K562 (cell line): ENCODE measurements around the gene C19orf85. TPM values are rescaled to one million over a fixed set of nuclear protein-coding genes. Genes with fewer than 3 reads are reported as not detected.

ENCODE experiments used
- BRD4 ChIP-seq: fragments of 200-600 bp; sonication (generic); IDR thresholded peaks from 2 replicates; pipeline ENCODE4 v1.6.1; 2017; ENCODE audit warnings: inconsistent platforms
- CBFA2T3 ChIP-seq: fragments of 450-650 bp; IDR thresholded peaks from 2 replicates; pipeline ENCODE4 v1.6.1; 2017
- CBX1 ChIP-seq: sonication (generic); IDR thresholded peaks from 2 replicates; pipeline ENCODE4 v1.6.1; 2016; ENCODE audit warnings: antibody characterized with exemption, low read depth, mild to moderate bottlenecking
- CCNT2 ChIP-seq: IDR thresholded peaks from 2 replicates; pipeline ENCODE4 v1.6.1; 2011; ENCODE audit warnings: borderline replicate concordance, low read depth, mild to moderate bottlenecking, moderate library complexity, mixed read lengths, low read length; ENCODE audit not compliant: insufficient read length; ENCODE audit errors: extremely low read depth
- FOXK1 ChIP-seq: sonication (generic); formaldehyde crosslinking; IDR thresholded peaks from 2 replicates; pipeline ENCODE4 v1.8.0; 2022; ENCODE audit warnings: missing genetic modification reagents, mild to moderate bottlenecking, borderline replicate concordance
- GTF2A2 ChIP-seq: IDR thresholded peaks from 2 replicates; pipeline ENCODE4 v1.6.1; 2016; ENCODE audit warnings: mild to moderate bottlenecking, missing genetic modification characterization, missing compliant biosample characterization
- MYC ChIP-seq, 2 experiments: fragments of 250-450 bp in 1 of 2; sonication (Bioruptor Pico) in 1 of 2; IDR thresholded peaks; 2 replicates each; pipeline versions ENCODE4 v1.5.1 to v1.6.1; 2012 to 2021; ENCODE audit warnings: low read depth in 2 of 2, borderline replicate concordance in 1 of 2, improper control_type of control experiment in 1 of 2, low read length in 1 of 2, mild to moderate bottlenecking in 1 of 2, moderate library complexity in 1 of 2
- NRF1 ChIP-seq, 2 experiments: fragments of 450-650 bp; IDR thresholded peaks in 1 of 2; conservative IDR thresholded peaks in 1 of 2; 2 replicates each; pipeline ENCODE4 v1.6.1; 2014; ENCODE audit warnings: mild to moderate bottlenecking in 2 of 2
- PTTG1 ChIP-seq: fragments of 450-650 bp; IDR thresholded peaks from 2 replicates; pipeline ENCODE4 v1.6.1; 2016; ENCODE audit warnings: low read depth, mild to moderate bottlenecking, missing genetic modification characterization, missing compliant biosample characterization
- TBL1XR1 ChIP-seq, 2 experiments: IDR thresholded peaks; 2 replicates each; pipeline ENCODE4 v1.6.1; 2012; ENCODE audit warnings: improper control_type of control experiment in 2 of 2, low read length in 2 of 2, mild to moderate bottlenecking in 1 of 2
- TCF7L2 ChIP-seq: fragments of 150-350 bp; IDR thresholded peaks from 2 replicates; pipeline ENCODE4 v1.6.1; 2016; ENCODE audit warnings: low read depth, mild to moderate bottlenecking, low read length, moderate library complexity
- ZNF316 ChIP-seq: fragments of 450-650 bp; IDR thresholded peaks from 2 replicates; pipeline ENCODE4 v1.6.1; 2016
- polyA plus RNA-seq, 8 experiments: library from polyadenylated mRNA; depleted of rRNA in 4 of 8; stranded (reverse) in 5 of 8; unstranded in 3 of 8; fragments of >200 nt; fragmentation: Nextera tagmentation in 2 of 8; fragmentation: Illumina TruSeq in 1 of 8; extraction: Ambion mirVana in 2 of 8; extraction: Trizol in 1 of 8; gene quantifications; 2 replicates each; pipeline versions ENCODE4 v1.2.1 to v1.2.3, GENCODE V29; 2011 to 2014; ENCODE audit warnings: inconsistent platforms in 1 of 8, missing spikeins in 1 of 8
- total RNA-seq, 7 experiments: library from RNA; depleted of rRNA in 6 of 7; stranded (reverse); fragments of >200 nt in 6 of 7; fragmentation: Illumina TruSeq in 2 of 7; extraction: Trizol in 2 of 7; gene quantifications; 2 replicates each; pipeline versions ENCODE4 v1.2.1 to v1.2.3, GENCODE V29; 2011 to 2021; ENCODE audit warnings: low replicate concordance in 1 of 7
- TF ChIP-seq, protein P1 (sequence below): fragments of 200-800 bp; sonication (Bioruptor generic); IDR thresholded peaks from 2 replicates; pipeline ENCODE4 v1.6.1; 2017; ENCODE audit warnings: missing genetic modification characterization, missing compliant biosample characterization
- TF ChIP-seq, protein P2 (sequence below): fragments of 450-650 bp; formaldehyde crosslinking; conservative IDR thresholded peaks from 2 replicates; pipeline ENCODE4 v1.4.0; 2022; ENCODE audit warnings: mild to moderate bottlenecking, missing genetic modification characterization
- TF ChIP-seq, protein P3 (sequence below): fragments of 450-650 bp; formaldehyde crosslinking; IDR thresholded peaks from 2 replicates; pipeline ENCODE4 v1.4.0; 2020; ENCODE audit warnings: mild to moderate bottlenecking
- TF ChIP-seq, protein P4 (sequence below): fragments of 250-450 bp; sonication (Bioruptor Pico); IDR thresholded peaks from 2 replicates; pipeline ENCODE4 v1.9.0; 2021; ENCODE audit warnings: mild to moderate bottlenecking
- TF ChIP-seq, protein P5 (sequence below): conservative IDR thresholded peaks from 2 replicates; pipeline ENCODE4 v1.6.1; 2011; ENCODE audit warnings: low read depth, mild to moderate bottlenecking, low read length; ENCODE audit not compliant: control insufficient read depth
- TF ChIP-seq, protein P6 (sequence below): fragments of 250-450 bp; sonication (Bioruptor Pico); IDR thresholded peaks from 2 replicates; pipeline ENCODE4 v1.8.0; 2021; ENCODE audit warnings: borderline replicate concordance, mild to moderate bottlenecking, moderate library complexity; ENCODE audit not compliant: poor library complexity, severe bottlenecking
- TF ChIP-seq, protein P7 (sequence below), 2 experiments: fragments of 450-650 bp; conservative IDR thresholded peaks; 2 replicates each; pipeline ENCODE4 v1.6.1; 2017; ENCODE audit warnings: mild to moderate bottlenecking in 2 of 2, moderate library complexity in 2 of 2

C19orf85 gene
- total and polyA plus RNA-seq, 9 of the 15 experiments (the other 6 are each of a cell fraction or from before 2014, with no cell fraction given) = not detected

DNA sequence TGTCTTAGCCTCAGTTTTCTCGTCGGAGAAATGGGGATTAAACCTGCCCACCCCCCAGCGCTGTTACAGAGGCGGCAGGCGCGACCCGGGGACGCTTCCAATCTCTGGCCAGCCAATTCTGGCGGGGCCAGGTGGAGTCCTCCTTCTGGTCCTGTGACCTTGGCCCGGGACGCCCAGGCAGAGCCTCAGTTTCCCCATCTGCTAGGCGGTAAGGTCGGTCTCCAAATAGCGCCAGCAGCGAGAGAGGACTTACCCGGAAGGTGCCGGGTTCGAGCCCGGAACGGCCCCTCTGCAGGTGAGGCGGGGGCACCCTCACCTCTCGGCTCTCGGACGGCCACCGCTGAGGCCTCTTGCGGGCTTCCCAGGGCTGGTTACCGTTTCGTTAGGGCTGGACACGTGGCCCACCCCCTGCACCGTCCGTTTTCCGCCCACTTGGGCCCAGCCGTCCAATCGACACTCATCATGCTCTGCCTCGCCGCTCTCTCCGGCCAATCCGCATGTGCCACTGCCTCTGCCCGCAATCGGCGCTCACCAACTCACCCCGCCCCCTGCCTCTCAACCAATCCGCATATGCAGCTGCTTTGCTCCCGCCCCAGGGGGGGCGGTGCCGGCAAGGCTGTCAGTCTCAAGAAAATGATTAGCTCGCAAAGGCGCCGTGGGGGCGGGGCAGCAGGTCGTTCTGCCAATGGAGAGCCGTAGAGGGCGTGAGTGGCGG lies 3.1 kb downstream of the C19orf85 start, which contains the start of gene ISOC2 (continued):
- TF ChIP-seq, protein P1, sequence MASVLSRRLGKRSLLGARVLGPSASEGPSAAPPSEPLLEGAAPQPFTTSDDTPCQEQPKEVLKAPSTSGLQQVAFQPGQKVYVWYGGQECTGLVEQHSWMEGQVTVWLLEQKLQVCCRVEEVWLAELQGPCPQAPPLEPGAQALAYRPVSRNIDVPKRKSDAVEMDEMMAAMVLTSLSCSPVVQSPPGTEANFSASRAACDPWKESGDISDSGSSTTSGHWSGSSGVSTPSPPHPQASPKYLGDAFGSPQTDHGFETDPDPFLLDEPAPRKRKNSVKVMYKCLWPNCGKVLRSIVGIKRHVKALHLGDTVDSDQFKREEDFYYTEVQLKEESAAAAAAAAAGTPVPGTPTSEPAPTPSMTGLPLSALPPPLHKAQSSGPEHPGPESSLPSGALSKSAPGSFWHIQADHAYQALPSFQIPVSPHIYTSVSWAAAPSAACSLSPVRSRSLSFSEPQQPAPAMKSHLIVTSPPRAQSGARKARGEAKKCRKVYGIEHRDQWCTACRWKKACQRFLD (CRISPR knock-in tag) = no peak
- no peak for TF ChIP-seq TCF7L2
- TF ChIP-seq, protein P2, sequence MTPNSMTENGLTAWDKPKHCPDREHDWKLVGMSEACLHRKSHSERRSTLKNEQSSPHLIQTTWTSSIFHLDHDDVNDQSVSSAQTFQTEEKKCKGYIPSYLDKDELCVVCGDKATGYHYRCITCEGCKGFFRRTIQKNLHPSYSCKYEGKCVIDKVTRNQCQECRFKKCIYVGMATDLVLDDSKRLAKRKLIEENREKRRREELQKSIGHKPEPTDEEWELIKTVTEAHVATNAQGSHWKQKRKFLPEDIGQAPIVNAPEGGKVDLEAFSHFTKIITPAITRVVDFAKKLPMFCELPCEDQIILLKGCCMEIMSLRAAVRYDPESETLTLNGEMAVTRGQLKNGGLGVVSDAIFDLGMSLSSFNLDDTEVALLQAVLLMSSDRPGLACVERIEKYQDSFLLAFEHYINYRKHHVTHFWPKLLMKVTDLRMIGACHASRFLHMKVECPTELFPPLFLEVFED (CRISPR knock-in tag) = no peak
- TF ChIP-seq CCNT2 = peak; percentile 24
- TF ChIP-seq NRF1 (conservative IDR thresholded peaks at IDR 0.05 in 1 of 2, IDR thresholded peaks at IDR 0.05 in 1 of 2) = peak; percentile 84 to 87
- TF ChIP-seq, protein P3, sequence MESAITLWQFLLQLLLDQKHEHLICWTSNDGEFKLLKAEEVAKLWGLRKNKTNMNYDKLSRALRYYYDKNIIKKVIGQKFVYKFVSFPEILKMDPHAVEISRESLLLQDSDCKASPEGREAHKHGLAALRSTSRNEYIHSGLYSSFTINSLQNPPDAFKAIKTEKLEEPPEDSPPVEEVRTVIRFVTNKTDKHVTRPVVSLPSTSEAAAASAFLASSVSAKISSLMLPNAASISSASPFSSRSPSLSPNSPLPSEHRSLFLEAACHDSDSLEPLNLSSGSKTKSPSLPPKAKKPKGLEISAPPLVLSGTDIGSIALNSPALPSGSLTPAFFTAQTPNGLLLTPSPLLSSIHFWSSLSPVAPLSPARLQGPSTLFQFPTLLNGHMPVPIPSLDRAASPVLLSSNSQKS (CRISPR knock-in tag) = no peak
- no peak for TF ChIP-seq GTF2A2 (tag)
- TF ChIP-seq, protein P4, sequence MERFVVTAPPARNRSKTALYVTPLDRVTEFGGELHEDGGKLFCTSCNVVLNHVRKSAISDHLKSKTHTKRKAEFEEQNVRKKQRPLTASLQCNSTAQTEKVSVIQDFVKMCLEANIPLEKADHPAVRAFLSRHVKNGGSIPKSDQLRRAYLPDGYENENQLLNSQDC (CRISPR knock-in tag) = no peak
- TF ChIP-seq PTTG1 (tag) = no peak
- 0 out of 2 replicates have a peak, but pooled peaks have one; percentile 4 for TF ChIP-seq CBFA2T3
- TF ChIP-seq, protein P5, sequence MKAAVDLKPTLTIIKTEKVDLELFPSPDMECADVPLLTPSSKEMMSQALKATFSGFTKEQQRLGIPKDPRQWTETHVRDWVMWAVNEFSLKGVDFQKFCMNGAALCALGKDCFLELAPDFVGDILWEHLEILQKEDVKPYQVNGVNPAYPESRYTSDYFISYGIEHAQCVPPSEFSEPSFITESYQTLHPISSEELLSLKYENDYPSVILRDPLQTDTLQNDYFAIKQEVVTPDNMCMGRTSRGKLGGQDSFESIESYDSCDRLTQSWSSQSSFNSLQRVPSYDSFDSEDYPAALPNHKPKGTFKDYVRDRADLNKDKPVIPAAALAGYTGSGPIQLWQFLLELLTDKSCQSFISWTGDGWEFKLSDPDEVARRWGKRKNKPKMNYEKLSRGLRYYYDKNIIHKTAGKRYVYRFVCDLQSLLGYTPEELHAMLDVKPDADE = peak; percentile 73
- TF ChIP-seq FOXK1 (CRISPR knock-in tag) = peak; percentile 74; the same call in 1 of the 2 replicates
- TF ChIP-seq CBX1 = peak; percentile 95; the same call in 1 of the 2 replicates
- TF ChIP-seq, protein P6, sequence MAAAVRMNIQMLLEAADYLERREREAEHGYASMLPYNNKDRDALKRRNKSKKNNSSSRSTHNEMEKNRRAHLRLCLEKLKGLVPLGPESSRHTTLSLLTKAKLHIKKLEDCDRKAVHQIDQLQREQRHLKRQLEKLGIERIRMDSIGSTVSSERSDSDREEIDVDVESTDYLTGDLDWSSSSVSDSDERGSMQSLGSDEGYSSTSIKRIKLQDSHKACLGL (CRISPR knock-in tag) = peak; percentile 77
- peak; percentile 55 for TF ChIP-seq ZNF316
- peak; percentile 96 for TF ChIP-seq MYC (IDR thresholded peaks at IDR 0.05; ENCODE audit: low read depth, low read length)
- peak; percentile 96 for TF ChIP-seq MYC (CRISPR knock-in tag; IDR thresholded peaks at IDR 0.05; ENCODE audit: borderline replicate concordance, low read depth)
- no peak for TF ChIP-seq TBL1XR1 (IDR thresholded peaks at IDR 0.05; ENCODE audit: low read length in 2 of 2)
- TF ChIP-seq BRD4 = peak; percentile 97
- TF ChIP-seq, protein P7, sequence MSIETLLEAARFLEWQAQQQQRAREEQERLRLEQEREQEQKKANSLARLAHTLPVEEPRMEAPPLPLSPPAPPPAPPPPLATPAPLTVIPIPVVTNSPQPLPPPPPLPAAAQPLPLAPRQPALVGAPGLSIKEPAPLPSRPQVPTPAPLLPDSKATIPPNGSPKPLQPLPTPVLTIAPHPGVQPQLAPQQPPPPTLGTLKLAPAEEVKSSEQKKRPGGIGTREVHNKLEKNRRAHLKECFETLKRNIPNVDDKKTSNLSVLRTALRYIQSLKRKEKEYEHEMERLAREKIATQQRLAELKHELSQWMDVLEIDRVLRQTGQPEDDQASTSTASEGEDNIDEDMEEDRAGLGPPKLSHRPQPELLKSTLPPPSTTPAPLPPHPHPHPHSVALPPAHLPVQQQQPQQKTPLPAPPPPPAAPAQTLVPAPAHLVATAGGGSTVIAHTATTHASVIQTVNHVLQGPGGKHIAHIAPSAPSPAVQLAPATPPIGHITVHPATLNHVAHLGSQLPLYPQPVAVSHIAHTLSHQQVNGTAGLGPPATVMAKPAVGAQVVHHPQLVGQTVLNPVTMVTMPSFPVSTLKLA (conservative IDR thresholded peaks at IDR 0.05) = peak; percentile 98 to 99
